ENCODE measurements around the gene SPSB2.

DNA sequence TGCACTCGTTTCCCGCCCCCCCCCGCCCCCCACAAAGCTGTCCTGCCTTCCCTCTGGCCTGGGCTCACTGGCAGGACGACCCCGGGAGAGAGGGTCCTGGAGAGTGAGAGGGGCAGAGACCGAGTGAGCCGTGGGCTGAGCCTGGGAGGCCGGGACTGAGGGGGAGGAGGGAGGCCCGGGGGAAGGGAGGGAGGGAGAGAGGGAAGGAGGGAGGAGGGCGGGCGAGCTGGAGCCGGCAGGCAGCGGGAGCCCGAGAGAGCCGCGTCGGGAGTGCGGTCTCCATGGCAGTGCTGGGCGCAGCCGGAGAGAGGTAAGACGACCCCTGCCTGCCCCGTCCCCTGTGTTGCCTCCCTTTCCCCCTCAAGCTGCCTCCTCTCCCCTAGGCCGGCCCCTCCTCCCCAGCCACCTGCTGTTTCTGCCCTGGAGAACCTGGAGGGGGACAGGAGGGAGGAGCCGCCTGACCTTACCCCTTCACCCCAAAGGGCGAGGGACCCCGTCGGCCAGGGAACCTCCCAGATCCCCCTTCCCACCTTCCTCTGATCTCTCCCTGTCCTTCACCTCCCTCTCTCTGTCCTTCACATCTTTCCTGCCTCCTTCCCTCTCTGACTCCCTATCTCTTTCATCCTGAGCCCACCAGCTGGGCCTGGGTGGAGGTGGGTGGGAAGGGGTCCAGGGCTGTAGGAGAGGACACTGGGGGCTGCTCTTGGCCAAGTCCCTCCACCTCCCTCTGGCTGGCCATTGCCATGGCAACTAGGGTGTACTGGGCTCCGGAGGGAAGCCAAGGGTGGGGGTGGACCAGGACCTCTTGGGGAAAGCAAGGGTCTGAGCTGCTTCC is 51.3 kb downstream of the SPSB2 start, which contains the start of gene GPR162:
- TF ChIP-seq, protein P1, sequence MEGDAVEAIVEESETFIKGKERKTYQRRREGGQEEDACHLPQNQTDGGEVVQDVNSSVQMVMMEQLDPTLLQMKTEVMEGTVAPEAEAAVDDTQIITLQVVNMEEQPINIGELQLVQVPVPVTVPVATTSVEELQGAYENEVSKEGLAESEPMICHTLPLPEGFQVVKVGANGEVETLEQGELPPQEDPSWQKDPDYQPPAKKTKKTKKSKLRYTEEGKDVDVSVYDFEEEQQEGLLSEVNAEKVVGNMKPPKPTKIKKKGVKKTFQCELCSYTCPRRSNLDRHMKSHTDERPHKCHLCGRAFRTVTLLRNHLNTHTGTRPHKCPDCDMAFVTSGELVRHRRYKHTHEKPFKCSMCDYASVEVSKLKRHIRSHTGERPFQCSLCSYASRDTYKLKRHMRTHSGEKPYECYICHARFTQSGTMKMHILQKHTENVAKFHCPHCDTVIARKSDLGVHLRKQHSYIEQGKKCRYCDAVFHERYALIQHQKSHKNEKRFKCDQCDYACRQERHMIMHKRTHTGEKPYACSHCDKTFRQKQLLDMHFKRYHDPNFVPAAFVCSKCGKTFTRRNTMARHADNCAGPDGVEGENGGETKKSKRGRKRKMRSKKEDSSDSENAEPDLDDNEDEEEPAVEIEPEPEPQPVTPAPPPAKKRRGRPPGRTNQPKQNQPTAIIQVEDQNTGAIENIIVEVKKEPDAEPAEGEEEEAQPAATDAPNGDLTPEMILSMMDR (IDR thresholded peaks at IDR 0.05) = no peak
- no peak for TF ChIP-seq POLR2A (IDR thresholded peaks at IDR 0.05)

All from adrenal gland (tissue), 5 donors.